LNCAP (cell line): ENCODE measurements around the gene TMEFF1.

ENCODE experiments used
- TF ChIP-seq, protein P1 (sequence below): fragments of 450-650 bp; IDR thresholded peaks from 2 replicates; pipeline ENCODE4 v1.5.1; 2017; ENCODE audit warnings: mild to moderate bottlenecking

The TMEFF1 gene

DNA sequence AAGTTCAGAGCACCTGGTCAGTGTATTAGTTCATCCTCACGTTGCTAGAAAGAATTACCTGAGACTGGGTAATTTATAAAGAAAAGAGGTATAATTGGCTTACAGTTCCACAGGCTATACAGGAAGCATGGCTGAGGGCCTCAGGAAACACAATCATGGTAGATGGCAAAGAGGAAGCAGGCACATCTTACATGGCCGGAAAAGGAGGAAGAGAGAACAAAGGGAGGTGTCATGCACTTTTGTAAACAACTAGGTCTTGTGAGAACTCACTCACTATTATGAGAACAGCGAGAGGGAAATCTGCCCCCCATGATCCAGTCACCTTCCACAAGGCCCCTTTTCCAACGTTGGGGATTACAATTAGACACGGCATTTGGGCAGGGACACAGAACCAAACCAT is 76.1 kb downstream of the TMEFF1 start:
- TF ChIP-seq, protein P1, sequence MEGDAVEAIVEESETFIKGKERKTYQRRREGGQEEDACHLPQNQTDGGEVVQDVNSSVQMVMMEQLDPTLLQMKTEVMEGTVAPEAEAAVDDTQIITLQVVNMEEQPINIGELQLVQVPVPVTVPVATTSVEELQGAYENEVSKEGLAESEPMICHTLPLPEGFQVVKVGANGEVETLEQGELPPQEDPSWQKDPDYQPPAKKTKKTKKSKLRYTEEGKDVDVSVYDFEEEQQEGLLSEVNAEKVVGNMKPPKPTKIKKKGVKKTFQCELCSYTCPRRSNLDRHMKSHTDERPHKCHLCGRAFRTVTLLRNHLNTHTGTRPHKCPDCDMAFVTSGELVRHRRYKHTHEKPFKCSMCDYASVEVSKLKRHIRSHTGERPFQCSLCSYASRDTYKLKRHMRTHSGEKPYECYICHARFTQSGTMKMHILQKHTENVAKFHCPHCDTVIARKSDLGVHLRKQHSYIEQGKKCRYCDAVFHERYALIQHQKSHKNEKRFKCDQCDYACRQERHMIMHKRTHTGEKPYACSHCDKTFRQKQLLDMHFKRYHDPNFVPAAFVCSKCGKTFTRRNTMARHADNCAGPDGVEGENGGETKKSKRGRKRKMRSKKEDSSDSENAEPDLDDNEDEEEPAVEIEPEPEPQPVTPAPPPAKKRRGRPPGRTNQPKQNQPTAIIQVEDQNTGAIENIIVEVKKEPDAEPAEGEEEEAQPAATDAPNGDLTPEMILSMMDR, result no peak

DNA sequence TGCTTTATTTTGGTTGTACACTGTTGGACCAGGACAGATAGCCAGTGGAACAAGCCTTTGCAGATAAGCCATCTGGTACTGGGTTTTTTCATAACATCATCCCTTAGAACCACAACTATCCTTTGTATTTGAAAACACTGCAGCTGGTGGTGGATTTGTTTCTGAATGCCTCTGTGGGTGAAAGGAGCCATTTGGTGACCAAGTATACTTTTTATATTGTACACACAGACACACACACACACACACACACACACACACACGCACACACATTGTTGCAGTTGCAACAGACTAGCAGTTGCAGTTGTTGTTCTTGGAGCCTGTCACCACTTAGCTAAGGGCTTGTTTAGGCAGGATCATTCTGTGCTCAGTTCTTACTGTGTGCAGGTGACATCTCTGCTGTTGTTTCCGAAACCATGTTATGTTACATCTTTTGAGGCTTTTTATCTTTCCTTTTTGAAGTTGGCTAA is 82.0 kb downstream of the TMEFF1 start:
- TF ChIP-seq, protein P1, result no peak

DNA sequence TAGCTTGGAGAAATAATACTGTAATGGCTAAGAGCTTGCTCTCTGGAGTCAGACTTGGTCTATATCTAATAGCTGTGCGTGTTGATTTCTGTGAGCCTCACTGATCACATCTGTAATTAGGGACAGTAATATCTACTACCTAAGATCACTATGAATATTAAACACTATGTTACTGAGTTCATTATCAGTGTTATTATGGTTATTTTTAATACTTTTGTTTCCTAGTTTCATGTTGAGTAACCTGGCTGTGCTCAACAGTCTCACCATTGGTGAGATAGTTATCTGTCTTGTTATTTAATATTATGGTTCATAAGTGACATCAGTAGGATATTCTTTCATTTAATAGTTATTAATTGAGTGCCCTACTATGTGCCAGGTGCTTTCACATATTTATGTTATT is 82.5 kb downstream of the TMEFF1 start:
- TF ChIP-seq, protein P1, result no peak

DNA sequence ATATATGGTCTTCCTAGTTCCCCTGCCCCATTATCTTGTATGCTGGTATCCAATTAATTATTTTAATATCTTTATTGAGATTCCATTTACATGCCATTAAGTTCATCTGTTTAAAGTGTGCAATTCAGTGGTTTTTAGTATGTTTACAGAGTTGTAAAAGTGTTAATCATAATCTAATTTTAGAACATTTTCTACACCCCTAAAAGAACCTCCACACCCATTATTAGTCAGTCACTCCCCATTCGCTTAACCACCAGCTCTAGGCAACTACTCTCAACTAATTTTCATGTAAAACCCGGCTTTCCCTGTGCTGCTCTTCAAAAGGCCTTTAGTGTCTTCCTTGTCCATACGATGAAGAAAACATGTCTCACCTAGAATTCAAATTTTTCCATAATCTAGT is 84.1 kb downstream of the TMEFF1 start:
- TF ChIP-seq, protein P1, result no peak

DNA sequence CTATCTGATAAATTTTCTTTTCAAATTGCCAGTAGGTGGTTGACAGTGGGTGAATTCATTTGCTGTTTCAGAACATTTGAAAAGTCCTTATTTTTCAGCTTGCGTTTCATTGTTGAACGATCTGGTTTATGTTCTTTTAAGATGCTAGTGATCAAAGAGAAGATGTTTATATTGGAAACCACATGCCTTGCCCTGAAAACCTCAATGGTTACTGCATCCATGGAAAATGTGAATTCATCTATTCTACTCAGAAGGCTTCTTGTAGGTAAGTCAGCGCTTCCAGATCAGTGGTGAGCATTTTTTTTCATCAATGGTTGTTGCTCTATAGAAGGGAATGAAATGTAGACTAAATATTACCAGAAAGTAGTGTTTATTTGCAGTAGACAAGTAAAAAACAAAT is 88.3 kb downstream of the TMEFF1 start:
- TF ChIP-seq, protein P1, result no peak

DNA sequence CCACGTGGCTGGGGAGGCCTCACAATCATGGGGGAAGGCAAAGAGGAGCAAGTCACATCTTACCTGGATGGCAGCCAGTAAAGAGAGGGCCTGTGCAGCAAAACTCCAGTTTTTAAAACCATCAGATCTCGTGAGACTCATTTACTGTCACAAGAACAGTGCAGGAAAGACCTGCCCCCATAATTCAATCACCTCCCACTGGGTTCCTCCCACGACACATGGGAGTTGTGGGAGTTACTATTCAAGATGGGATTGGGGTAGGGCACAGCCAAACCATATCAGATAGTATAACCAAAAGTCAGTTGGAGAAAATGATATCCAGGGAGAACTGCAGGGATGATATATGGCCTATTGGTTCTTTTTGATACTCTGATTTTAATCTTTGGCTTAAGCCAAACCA is 94.9 kb downstream of the TMEFF1 start:
- TF ChIP-seq, protein P1, result no peak

DNA sequence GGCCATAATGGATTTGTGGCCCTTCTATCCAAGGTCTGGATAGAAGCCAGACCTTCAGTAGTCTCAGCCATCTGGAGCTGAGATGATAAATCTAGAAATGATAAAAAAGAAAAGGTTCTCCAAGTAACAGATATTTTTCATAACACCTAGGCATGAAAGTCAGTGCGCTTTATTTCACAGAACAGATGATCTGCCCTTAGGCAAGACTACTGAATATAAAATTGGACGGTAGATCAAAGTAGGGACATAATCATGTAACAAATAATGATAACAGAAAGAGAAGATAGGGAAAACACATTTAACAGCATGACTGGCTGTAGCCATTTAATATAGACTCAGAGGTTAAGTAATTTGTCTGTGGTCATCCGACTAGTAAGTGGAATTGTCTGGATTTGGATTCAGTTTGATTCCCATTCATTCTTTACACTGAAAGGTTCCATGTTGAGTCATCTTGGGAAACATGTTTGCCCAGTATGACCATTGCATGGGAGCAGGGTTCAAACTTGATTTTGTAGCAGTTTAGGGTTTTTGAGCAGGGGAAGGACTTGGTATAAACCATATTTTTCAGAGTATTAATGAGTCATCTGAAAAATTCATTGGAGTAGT is 100.8 kb downstream of the TMEFF1 start:
- TF ChIP-seq, protein P1, result no peak

DNA sequence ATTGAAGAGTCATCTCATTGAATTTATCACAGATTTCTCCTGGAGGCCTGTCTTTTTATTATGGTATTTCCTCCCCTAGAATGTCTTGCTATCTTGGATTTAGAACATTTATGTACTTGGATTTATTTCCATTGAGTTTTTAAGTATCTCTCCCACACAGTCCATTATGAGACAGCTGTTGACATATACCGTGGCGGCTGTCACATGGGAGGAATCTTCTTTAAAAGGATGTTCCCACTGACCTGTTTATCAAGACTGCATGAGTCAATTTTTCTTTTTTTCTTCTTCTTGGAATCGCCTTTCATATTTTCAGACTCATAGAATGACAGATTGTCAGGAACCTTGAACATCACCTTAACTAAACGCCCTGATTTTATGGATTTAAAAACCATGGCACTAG is 102.1 kb downstream of the TMEFF1 start:
- TF ChIP-seq, protein P1, result no peak
